HL-60 (cell line): ENCODE data around the gene LRRC4C.

Experiments
- DNase-seq, 2 experiments: peaks; one replicate each; pipeline ENCODE4 v3.0.0-alpha.2; 2010 to 2020; ENCODE audit warnings: low read depth in 1 of 2, low spot score in 1 of 2
- H3K27ac ChIP-seq: fragments of 250-450 bp; sonication (Bioruptor Pico); replicated peaks from 2 replicates; pipeline ENCODE4 v1.5.1; 2020; ENCODE audit warnings: mild to moderate bottlenecking, moderate library complexity
- H3K27me3 ChIP-seq: fragments of 250-450 bp; sonication (Bioruptor Pico); 2 replicates; pipeline ENCODE4 v1.5.1; 2021; ENCODE audit warnings: mild to moderate bottlenecking, moderate library complexity; ENCODE audit not compliant: insufficient read depth, poor library complexity, severe bottlenecking
- H3K4me3 ChIP-seq: replicated peaks from 2 replicates; pipeline ENCODE4 v1.5.1; 2011; ENCODE audit warnings: mild to moderate bottlenecking, control low read depth, low read length; ENCODE audit not compliant: insufficient read depth
- CTCF ChIP-seq: IDR thresholded peaks from one replicate; pipeline ENCODE4 v1.5.1; 2011; ENCODE audit warnings: low read length, control low read depth, inconsistent platforms; ENCODE audit not compliant: insufficient read depth
- GABPA ChIP-seq: IDR thresholded peaks from 2 replicates; pipeline ENCODE4 v1.6.1; 2012; ENCODE audit warnings: low read depth
- POLR2AphosphoS5 ChIP-seq: IDR thresholded peaks from 2 replicates; pipeline ENCODE4 v1.6.1; 2012; ENCODE audit warnings: low read depth
- REST ChIP-seq: IDR thresholded peaks from 2 replicates; pipeline ENCODE4 v1.6.1; 2012; ENCODE audit warnings: low read depth; ENCODE audit not compliant: insufficient replicate concordance
- SPI1 ChIP-seq: IDR thresholded peaks from 2 replicates; pipeline ENCODE4 v1.6.1; 2012; ENCODE audit warnings: low read depth, mild to moderate bottlenecking, borderline replicate concordance

The LRRC4C gene

GRCh38 chr11:41334007-41334933, 125.2 kb downstream of the LRRC4C start:
- no peak for TF ChIP-seq POLR2AphosphoS5
- no peak for TF ChIP-seq SPI1
- TF ChIP-seq CTCF = no peak
- TF ChIP-seq GABPA = no peak
- TF ChIP-seq REST = no peak
- no peak for DNase-seq
- no peak overlapping the region for H3K27ac ChIP-seq

GRCh38 chr11:41333357-41333756, 126.1 kb downstream of the LRRC4C start:
- no peaks in the 10 kb centered on the region for H3K27me3 ChIP-seq
- no peak for DNase-seq

More at GRCh38 chr11:41334007-41334933, 125.2 kb downstream of the LRRC4C start:
- no peaks in the 10 kb centered on the region for H3K27me3 ChIP-seq
- no peak overlapping the region for H3K4me3 ChIP-seq

More at GRCh38 chr11:41333357-41333756, 126.1 kb downstream of the LRRC4C start:
- TF ChIP-seq SPI1 (no peak), GABPA (no peak), POLR2AphosphoS5 (no peak), REST (no peak), CTCF (no peak)
- Histone ChIP-seq H3K4me3 (no peak overlapping the region), H3K27ac (no peak overlapping the region)
